ENCODE measurements around the gene SLITRK4.

Gene SLITRK4

DNA sequence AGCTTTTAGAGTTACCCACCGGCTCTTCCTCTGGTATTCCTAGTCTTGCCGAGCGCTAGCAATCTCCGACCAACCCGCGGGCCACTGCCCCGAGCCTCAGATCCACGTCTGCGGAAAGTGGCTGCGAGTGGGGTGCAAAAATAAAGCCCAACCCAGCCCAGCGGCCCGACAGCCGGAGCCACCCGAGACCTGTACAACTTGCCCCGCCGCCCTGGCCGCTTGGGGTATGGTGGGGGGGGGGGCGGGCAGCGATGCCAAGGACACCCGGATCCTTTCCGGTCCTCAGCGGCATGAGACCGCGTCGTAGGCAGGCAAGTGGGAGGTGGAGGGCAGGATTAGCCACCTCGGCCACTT lies 1.6 kb downstream of the SLITRK4 start:
- TF ChIP-seq EP300 (IDR thresholded peaks at IDR 0.05; ENCODE audit: borderline replicate concordance) (no peak), CEBPB (IDR thresholded peaks at IDR 0.05) (no peak), EGR1 (IDR thresholded peaks at IDR 0.05) (no peak), TAF1 (IDR thresholded peaks at IDR 0.05; ENCODE audit: low read depth) (no peak), ZBTB7A (IDR thresholded peaks at IDR 0.05; ENCODE audit: low read depth) (no peak), RAD21 (IDR thresholded peaks at IDR 0.05; ENCODE audit: low read depth) (no peak), TEAD4 (IDR thresholded peaks at IDR 0.05) (no peak), USF1 (IDR thresholded peaks at IDR 0.05) (no peak), YY1 (IDR thresholded peaks at IDR 0.05; ENCODE audit: low read depth) (no peak), NFIC (IDR thresholded peaks at IDR 0.05) (no peak), CREB1 (IDR thresholded peaks at IDR 0.05; ENCODE audit: low read depth) (no peak), FOXM1 (IDR thresholded peaks at IDR 0.05; ENCODE audit: borderline replicate concordance, low read depth) (no peak), TCF12 (IDR thresholded peaks at IDR 0.05; ENCODE audit: low read depth) (no peak), REST (IDR thresholded peaks at IDR 0.05; ENCODE audit: low read depth) (no peak), MAX (IDR thresholded peaks at IDR 0.05) (no peak)

DNA sequence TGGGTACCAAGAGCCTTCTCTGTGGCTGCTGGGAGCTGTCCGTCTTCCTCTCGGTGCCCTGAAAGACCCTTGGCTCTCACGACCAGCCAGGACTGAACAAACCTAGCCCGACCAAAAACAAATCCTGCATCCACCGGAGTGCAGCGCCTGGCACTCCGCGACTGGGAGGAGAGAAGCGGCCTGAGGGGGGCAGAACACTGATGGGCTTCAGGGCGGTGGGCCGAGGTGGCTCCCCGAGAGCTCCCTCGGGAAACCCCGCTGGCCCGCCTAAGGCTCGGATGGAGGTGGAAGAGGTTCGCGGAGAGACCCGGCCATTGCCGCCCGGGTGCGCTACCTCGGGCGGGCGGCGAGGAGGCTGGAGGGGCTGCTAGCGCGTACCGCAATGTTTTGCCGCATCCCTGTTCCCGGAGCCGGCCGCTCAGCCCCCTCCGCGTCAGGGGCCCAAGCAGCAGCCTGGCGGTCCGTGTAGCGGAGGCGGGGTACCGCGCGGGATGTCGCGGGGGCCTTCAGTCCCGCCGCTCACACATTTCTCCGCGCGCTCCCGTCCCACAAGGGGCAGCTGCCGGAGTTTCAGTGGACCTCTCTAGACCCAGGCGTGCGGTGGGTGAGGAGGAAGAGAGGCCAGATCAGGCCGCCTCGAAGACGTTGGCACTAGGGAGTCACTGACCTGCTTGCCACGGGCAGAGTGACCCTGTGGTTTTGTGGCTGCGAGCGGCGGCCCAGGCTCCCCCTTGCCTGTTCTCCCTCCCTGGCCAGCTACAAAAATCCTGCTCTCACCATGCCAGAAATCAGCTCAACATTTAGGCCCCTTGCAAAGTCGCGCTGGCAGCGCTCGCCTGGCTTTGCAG lies 2.2 kb downstream of the SLITRK4 start:
- TF ChIP-seq TCF12 (IDR thresholded peaks at IDR 0.05; ENCODE audit: low read depth) (no peak), YY1 (IDR thresholded peaks at IDR 0.05; ENCODE audit: low read depth) (no peak), TEAD4 (IDR thresholded peaks at IDR 0.05) (no peak), CREB1 (IDR thresholded peaks at IDR 0.05; ENCODE audit: low read depth) (no peak), MAX (IDR thresholded peaks at IDR 0.05) (no peak), EP300 (IDR thresholded peaks at IDR 0.05; ENCODE audit: borderline replicate concordance) (no peak), ZBTB7A (IDR thresholded peaks at IDR 0.05; ENCODE audit: low read depth) (no peak), CEBPB (IDR thresholded peaks at IDR 0.05) (no peak), RAD21 (IDR thresholded peaks at IDR 0.05; ENCODE audit: low read depth) (no peak), TAF1 (IDR thresholded peaks at IDR 0.05; ENCODE audit: low read depth) (no peak), NFIC (IDR thresholded peaks at IDR 0.05) (no peak), USF1 (IDR thresholded peaks at IDR 0.05) (no peak), REST (IDR thresholded peaks at IDR 0.05; ENCODE audit: low read depth) (no peak), FOXM1 (IDR thresholded peaks at IDR 0.05; ENCODE audit: borderline replicate concordance, low read depth) (no peak), EGR1 (IDR thresholded peaks at IDR 0.05) (no peak)

DNA sequence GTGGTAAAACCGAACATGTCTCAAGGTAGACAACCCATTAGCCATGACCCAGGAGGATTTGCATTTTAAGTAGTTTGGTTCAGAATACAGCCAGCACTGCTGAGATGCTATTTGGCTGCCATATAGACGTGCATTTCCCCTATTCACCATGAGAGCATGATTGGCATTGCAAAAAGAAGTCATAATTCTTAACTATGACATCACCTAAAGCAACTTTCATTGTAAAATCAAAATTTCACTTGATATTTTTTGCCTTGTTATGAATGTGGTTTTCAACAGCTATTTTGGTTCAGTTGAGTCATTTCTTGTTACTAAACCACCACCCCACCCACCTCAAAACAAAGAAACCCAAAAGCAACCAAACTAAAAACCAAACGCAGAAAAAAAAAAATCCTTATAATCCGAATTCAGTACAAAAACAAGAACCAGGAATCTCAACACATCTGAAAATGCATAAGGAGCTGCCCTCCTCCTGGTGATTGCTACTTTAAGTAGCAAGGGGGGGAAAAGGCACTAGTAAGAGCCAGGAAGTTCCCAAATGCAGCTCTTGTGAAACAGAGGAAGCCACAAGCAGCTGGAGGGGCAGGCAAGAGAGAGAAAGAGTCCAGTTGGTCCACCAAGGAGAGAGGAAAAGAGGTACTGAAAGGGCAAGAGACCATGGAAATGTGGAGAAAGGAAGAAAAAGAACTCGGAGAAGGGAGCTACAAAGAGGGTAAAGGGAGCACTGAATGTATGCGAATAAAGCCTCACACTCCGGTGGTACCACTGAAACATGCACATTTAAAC lies 3.1 kb downstream of the SLITRK4 start:
- no peak for TF ChIP-seq REST (IDR thresholded peaks at IDR 0.05; ENCODE audit: low read depth)
- TF ChIP-seq TEAD4 (IDR thresholded peaks at IDR 0.05): no peak
- TF ChIP-seq CREB1 (IDR thresholded peaks at IDR 0.05; ENCODE audit: low read depth): no peak
- no peak for TF ChIP-seq TAF1 (IDR thresholded peaks at IDR 0.05; ENCODE audit: low read depth)
- TF ChIP-seq RAD21 (IDR thresholded peaks at IDR 0.05; ENCODE audit: low read depth): no peak
- no peak for TF ChIP-seq ZBTB7A (IDR thresholded peaks at IDR 0.05; ENCODE audit: low read depth)
- no peak for TF ChIP-seq EGR1 (IDR thresholded peaks at IDR 0.05)
- no peak for TF ChIP-seq EP300 (IDR thresholded peaks at IDR 0.05; ENCODE audit: borderline replicate concordance)
- TF ChIP-seq USF1 (IDR thresholded peaks at IDR 0.05): no peak
- TF ChIP-seq YY1 (IDR thresholded peaks at IDR 0.05; ENCODE audit: low read depth): no peak
- TF ChIP-seq NFIC (IDR thresholded peaks at IDR 0.05): no peak
- TF ChIP-seq CEBPB (IDR thresholded peaks at IDR 0.05): no peak
